Small intestine (tissue), 16 donors: ENCODE data around the gene FOXL2NB. TPM values are rescaled to one million over a fixed set of nuclear protein-coding genes. Genes with fewer than 3 reads are reported as not detected.

Experiments
- DNase-seq, 2 donors: peaks; one replicate each; pipeline versions ENCODE4 v3.0.0 to v3.0.0-alpha.2; 2013
- FAIRE-seq: peaks from 2 replicates; lab custom pipeline; 2012; peaks lifted over from hg19 to GRCh38; lab: Jason Lieb, UNC
- H3K27ac ChIP-seq, 3 donors: one replicate each; pipeline ENCODE4 v1.5.1; 2013; ENCODE audit warnings: low read length in 2 of 3, mild to moderate bottlenecking in 2 of 3, control low read depth in 1 of 3, inconsistent platforms in 1 of 3, low read depth in 1 of 3, moderate library complexity in 1 of 3
- H3K27me3 ChIP-seq, 3 donors: one replicate each; pipeline ENCODE4 v1.6.1; 2013; ENCODE audit warnings: low read length in 3 of 3, inconsistent platforms in 1 of 3; ENCODE audit not compliant: control insufficient read depth in 3 of 3, insufficient read depth in 3 of 3
- H3K36me3 ChIP-seq, 3 donors: one replicate each; pipeline ENCODE4 v1.6.1; 2013; ENCODE audit warnings: low read length in 3 of 3, inconsistent platforms in 1 of 3, low read depth in 1 of 3, mild to moderate bottlenecking in 1 of 3, moderate library complexity in 1 of 3; ENCODE audit not compliant: control insufficient read depth in 3 of 3, insufficient read depth in 2 of 3
- H3K4me1 ChIP-seq, 3 donors: one replicate each; pipeline ENCODE4 v1.6.1; 2013; ENCODE audit warnings: low read length in 2 of 3, inconsistent platforms in 1 of 3, low read depth in 1 of 3, mild to moderate bottlenecking in 1 of 3, moderate library complexity in 1 of 3; ENCODE audit not compliant: control insufficient read depth in 3 of 3, insufficient read depth in 2 of 3
- H3K4me3 ChIP-seq, 3 donors: one replicate each; pipeline ENCODE4 v1.5.1; 2013; ENCODE audit warnings: low read length in 3 of 3, control low read depth in 1 of 3, inconsistent platforms in 1 of 3, low read depth in 1 of 3, mild to moderate bottlenecking in 1 of 3, moderate library complexity in 1 of 3
- H3K9me3 ChIP-seq, 2 donors: one replicate each; pipeline ENCODE4 v1.6.1; 2013; ENCODE audit warnings: low read depth in 1 of 2, low read length in 1 of 2; ENCODE audit not compliant: control insufficient read depth in 2 of 2, insufficient read depth in 1 of 2
- WGBS, 3 donors: extraction: QIAGEN DNeasy Blood & Tissue Kit; methylation state at CpG; one replicate each; pipeline ENCODE4 v1.1.7; 2013; 5-methylcytosine and 5-hydroxymethylcytosine counted together
- long read RNA-seq, 10 donors: transcript quantifications; one replicate each; lab custom pipeline, GENCODE V29; 2026
- polyA plus RNA-seq, 4 donors: library from polyadenylated mRNA; stranded (reverse) in 3 of 4; unstranded in 1 of 4; fragments of 200-250 nt in 3 of 4; fragments of 120-200 nt in 1 of 4; gene quantifications; one replicate each; pipeline versions ENCODE4 v1.2.1 to v1.2.3, GENCODE V29; 2013
- donor health status: healthy with polysubstance abuse.
- donor health status: control.
- donor health status: control.
- donor health status: Bipolar disorder and iron deficiency.
- donor health status: healthy.

The FOXL2NB gene
- not detected for polyA plus RNA-seq
- long read RNA-seq, donor 1: 0 reads
- long read RNA-seq, donor 2: 0 reads
- long read RNA-seq, donor 3: 0 reads
- long read RNA-seq, donor 4: 0 reads
- long read RNA-seq, donor 5: 0 reads
- long read RNA-seq, donor 6: 0 reads
- long read RNA-seq, donor 7: 0 reads
- long read RNA-seq, donor 8: 0 reads
- long read RNA-seq, donor 9: 0 reads
- long read RNA-seq, donor 10: 0 reads

DNA sequence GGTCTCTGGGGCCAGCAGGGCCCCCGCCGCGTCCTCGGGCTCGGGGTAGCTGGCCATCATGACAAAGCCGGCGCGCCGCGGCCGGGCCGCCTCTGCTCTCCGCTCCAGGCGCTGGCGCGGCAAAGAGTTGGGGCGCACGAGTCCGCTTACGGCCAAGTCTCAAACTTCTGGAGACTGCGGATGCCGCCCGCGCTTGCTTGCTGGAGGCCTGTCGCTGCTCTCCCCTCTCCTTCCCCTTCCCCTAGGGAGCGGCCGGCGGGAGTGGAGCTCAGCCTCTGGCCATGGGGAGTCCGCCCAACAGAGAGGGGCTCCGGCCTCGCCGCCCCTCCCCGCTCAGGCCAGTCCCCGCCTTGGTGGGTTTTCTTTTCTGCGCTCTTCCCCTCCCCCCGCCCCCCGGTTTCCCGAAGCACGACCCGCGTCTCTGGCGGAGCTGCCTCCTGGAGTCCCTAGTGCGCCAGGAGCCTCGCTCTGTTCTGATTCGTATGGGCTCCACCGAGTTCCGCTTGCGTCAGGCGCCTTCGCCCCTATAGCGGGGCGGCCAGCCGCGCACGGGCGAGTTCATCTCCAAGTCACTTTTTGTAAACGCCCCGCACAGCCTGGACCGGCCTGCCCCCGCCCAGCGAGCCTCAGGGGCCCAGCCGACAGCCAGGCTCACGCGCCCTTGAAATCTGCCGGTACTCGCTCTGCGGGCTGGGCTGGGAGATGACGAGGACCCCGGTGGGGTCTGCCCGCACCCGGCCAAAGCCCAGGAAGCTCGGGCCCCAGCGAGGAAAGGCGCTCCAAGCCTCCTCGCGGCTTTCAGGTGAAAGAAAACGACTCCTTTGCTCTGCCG is at the start of gene FOXL2NB, which contains the start of gene FOXL2:
Gene FOXL2NB (plus strand): TSS at position 555 of the 832 bp plus-strand sequence. CDS start 148 bp downstream, at position 703.
Gene FOXL2 (minus strand): TSS at position 475 of the 832 bp plus-strand sequence. CDS start 415 bp downstream, at position 60.
- Histone ChIP-seq H3K4me1 (peaks cover 2 to 23% (median 12%) of the 10 kb centered on the region in 3 donors), H3K4me3 (peak within 1 kb of the TSS in 2 of 3 donors; percentile 6 to 41), H3K36me3 (no peaks in the 10 kb centered on the region), H3K27ac (no peak within 1 kb of the TSS), H3K27me3 (peaks cover 16 to 97% (median 68%) of the 10 kb centered on the region in 3 donors), H3K9me3 (no peaks in the 10 kb centered on the region)
- peak in 1 of 2 donors; percentile 41 for DNase-seq
- 1 to 3% (median 1%) methylated on average over 58 to 78 of the region's 78 CpGs for WGBS, 3 donors
- FAIRE-seq: no peak

- DNase-seq (peak in 1 of 2 donors; percentile 45), FAIRE-seq (no peak)
- Histone ChIP-seq H3K4me3 (no peak overlapping the region), H3K36me3 (no peaks in the 10 kb centered on the region), H3K4me1 (peaks cover 0 to 8% (median 0%) of the 10 kb centered on the region in 3 donors), H3K27me3 (no peaks in the 10 kb centered on the region), H3K27ac (peak overlapping the region in 1 of 3 donors; percentile 50), H3K9me3 (no peaks in the 10 kb centered on the region)
- WGBS, 3 donors: 11 to 25% (median 25%) methylated on average over 1 of the region's 1 CpG
These were observed 48.7 kb upstream of the FOXL2NB start for GRCh38 chr3:138898301-138898700.

DNA sequence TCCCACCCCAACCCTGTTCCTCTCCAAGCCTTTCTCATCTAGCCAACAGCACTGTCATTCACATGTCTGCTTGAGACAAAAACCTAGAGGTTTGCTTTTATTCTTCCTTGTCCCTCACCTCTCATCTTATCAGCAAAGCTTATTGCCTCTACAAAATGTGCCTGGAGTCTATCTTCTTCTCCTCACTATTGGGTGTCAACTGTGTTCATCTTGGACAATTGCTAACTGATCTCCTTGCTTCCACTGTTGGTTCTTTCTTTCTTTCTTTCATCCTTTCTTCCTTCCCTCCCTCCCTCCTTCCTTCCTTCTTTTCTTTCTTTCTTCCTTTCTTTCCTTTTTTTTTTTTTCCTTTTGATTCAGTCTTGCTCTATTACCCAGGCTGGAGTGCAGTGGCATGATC is 48.3 kb upstream of the FOXL2NB start:
- no peaks in the 10 kb centered on the region for H3K36me3 ChIP-seq
- no peaks in the 10 kb centered on the region for H3K27me3 ChIP-seq
- peak in 1 of 2 donors; percentile 9 for DNase-seq
- H3K27ac ChIP-seq: peak overlapping the region in 1 of 3 donors; percentile 34
- H3K4me1 ChIP-seq: peaks cover 0 to 8% (median 0%) of the 10 kb centered on the region in 3 donors
- FAIRE-seq: no peak
- no peaks in the 10 kb centered on the region for H3K9me3 ChIP-seq
- no peak overlapping the region for H3K4me3 ChIP-seq

GRCh38 chr3:138899351-138899991 is 47.5 kb upstream of the FOXL2NB start:
- no peak overlapping the region for H3K27ac ChIP-seq
- H3K36me3 ChIP-seq: no peaks in the 10 kb centered on the region
- FAIRE-seq (no peak), DNase-seq (no peak)
- no peak overlapping the region for H3K4me3 ChIP-seq
- 86 to 90% (median 87%) methylated on average over 5 of the region's 5 CpGs for WGBS, 3 donors
- H3K27me3 ChIP-seq: no peaks in the 10 kb centered on the region
- peaks cover 0 to 8% (median 0%) of the 10 kb centered on the region in 3 donors for H3K4me1 ChIP-seq
- H3K9me3 ChIP-seq: no peaks in the 10 kb centered on the region

- Histone ChIP-seq H3K4me1 (peaks cover 0 to 8% (median 0%) of the 10 kb centered on the region in 3 donors), H3K27me3 (no peaks in the 10 kb centered on the region), H3K9me3 (no peaks in the 10 kb centered on the region), H3K27ac (no peak overlapping the region), H3K4me3 (no peak overlapping the region), H3K36me3 (no peaks in the 10 kb centered on the region)
- FAIRE-seq (no peak), DNase-seq (no peak)
- 61 to 77% (median 74%) methylated on average over 8 of the region's 8 CpGs for WGBS, 3 donors
These were observed 45.5 kb upstream of the FOXL2NB start for GRCh38 chr3:138901567-138901966.

DNA sequence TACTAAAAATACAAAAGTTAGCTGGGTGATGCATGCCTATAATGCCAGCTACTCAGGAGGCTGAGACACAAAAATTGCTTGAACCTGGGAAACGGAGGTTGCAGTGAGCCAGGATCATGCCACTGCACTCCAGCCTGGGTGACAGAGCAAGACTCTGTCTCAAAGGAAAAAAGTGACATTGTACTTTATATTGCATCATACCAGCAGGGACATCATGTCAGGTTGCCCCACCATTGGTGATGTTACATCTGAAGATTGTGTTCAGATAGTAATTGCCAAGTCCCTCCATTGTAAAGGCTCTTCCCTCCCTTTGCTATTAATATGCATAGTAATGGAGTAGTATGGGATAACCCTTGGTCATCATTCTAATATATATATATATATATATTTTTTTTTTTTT is 44.8 kb upstream of the FOXL2NB start:
- Histone ChIP-seq H3K27ac (no peak overlapping the region), H3K36me3 (no peaks in the 10 kb centered on the region), H3K4me3 (no peak overlapping the region), H3K27me3 (no peaks in the 10 kb centered on the region), H3K4me1 (peaks cover 0 to 8% (median 0%) of the 10 kb centered on the region in 3 donors), H3K9me3 (no peaks in the 10 kb centered on the region)
- WGBS, 3 donors: 90 to 94% (median 93%) methylated on average over 1 of the region's 1 CpG
- no peak for FAIRE-seq
- no peak for DNase-seq

GRCh38 chr3:138907539-138907938 is 39.5 kb upstream of the FOXL2NB start:
- H3K27ac ChIP-seq: no peak overlapping the region
- H3K36me3 ChIP-seq: no peaks in the 10 kb centered on the region
- FAIRE-seq: no peak
- DNase-seq: no peak
- H3K9me3 ChIP-seq: no peaks in the 10 kb centered on the region
- no peak overlapping the region for H3K4me3 ChIP-seq
- WGBS, 3 donors: 78 to 83% (median 78%) methylated on average over 3 of the region's 3 CpGs
- H3K27me3 ChIP-seq: no peaks in the 10 kb centered on the region
- no peaks in the 10 kb centered on the region for H3K4me1 ChIP-seq

DNA sequence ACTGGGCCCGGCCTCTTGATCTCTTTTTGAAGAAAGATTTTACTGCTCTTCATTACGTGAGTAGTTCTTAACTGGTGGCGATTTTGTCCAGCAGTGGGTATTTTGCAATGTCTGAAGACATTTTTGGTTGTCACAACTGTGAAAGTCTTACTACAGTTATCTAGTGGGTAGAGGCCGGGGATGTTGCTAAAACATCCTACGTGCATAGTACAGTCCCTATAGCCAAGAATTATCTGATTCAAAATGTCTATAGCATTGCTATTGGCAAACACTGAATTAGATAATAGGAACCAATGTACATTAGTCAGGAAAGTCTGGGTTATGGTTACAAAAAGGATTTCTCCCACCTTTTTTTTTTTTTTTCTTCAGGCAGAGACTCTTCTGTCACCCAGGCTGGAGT is 38.2 kb upstream of the FOXL2NB start:
- Histone ChIP-seq H3K27me3 (no peaks in the 10 kb centered on the region), H3K9me3 (no peaks in the 10 kb centered on the region), H3K36me3 (no peaks in the 10 kb centered on the region), H3K27ac (no peak overlapping the region), H3K4me1 (no peaks in the 10 kb centered on the region), H3K4me3 (no peak overlapping the region)
- no peak for DNase-seq
- 93 to 97% (median 94%) methylated on average over 5 of the region's 5 CpGs for WGBS, 3 donors
- no peak for FAIRE-seq
